HG02840 (cell line): Measurements from ENCODE around the gene COL27A1.

ENCODE experiments used
- ATAC-seq: cut with Tn5 transposase; IDR thresholded peaks from one replicate; pipeline ENCODE4 v1.9.1; 2021; ENCODE audit warnings: mild to moderate bottlenecking, moderate library complexity, moderate number of reproducible peaks; ENCODE audit not compliant: unreplicated experiment, low FRiP score

COL27A1 gene

DNA sequence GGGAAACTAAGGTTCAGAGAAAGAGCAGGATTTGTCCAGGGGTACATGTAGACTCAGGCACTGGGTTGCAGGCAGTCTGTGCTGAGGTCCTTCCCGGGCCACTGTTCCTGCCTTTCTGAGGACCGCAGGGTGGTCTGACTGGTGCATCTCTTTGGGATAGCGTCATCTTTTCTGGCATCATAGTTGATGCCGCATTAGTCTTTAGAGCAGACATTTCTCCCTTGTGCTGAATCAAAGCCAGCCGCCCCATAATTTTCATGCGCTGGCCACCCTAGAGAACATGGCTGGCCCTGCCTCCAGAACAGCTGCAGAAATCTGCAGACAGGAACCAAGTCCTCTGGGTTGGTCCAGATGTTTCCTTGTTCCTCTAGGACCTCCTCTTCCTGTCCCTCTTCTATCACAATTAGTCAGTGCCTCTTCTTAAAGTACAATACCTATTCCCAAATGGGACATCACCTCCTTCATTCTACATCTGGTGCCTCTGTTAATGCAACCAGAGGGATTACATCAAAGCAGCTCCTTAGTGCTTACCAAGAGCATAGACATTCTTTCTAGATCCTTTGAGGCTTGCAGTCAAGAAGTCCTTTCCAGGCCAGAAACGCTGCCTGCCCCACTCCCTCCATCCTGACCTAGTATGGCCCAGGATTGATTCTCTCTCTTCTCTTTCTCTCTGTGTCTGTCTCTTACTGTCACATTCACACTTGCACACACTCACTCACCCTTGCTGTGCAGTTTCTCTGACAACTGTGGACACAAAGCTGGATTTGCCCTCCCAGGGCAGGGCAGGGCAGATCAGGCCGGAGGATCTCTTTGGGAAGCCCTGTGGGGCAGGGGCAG, 125.5 kb downstream of the COL27A1 start:
- no peak for ATAC-seq

DNA sequence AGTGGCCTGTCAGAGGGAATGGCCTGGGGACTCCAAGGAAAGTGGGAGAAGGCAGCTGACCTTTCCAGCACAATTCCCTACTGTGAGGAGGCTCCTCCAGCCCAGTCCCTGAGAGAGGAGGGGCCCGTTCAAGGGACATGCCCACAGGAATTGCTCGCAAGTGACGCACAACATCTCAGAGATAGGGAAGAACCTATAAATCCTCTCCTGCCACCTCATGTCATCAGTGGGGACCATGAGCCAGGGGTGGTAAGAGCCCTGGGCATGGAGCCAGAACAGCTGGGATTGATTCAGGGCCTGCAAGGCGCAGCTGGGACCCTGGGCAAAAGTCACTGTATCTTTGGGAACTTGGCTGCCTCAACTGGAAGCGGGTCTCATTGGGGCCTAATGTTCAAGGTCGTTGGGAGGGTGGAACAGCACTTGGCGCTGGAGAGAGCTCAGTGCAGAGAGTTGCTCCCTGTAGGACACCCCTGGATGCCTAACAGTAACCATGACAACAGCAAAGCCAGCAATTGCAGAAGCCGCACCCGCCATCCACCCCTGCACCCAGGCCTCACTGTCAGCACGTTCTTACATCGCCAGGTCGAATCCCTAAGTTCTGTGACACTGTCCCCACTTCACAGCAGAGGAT, 126.3 kb downstream of the COL27A1 start:
- ATAC-seq = no peak

DNA sequence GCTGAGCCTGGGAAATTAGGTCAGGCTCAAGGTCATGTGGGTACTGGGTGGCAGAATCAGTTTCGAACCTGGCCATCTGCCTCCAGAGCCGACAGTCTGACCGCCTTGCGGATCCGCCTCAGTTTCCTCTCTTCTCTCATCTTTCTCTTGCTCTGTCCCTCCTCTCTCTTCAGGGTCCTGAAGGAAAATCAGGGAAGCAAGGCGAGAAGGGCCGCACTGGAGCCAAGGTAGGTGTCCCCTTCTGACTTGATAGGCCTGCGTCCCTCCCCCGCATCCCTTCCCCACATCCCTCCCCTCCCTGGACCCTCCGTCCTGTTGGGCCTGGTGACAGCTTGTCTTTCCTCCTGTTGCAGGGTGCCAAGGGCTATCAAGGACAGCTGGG, 126.8 kb downstream of the COL27A1 start:
- ATAC-seq = no peak

DNA sequence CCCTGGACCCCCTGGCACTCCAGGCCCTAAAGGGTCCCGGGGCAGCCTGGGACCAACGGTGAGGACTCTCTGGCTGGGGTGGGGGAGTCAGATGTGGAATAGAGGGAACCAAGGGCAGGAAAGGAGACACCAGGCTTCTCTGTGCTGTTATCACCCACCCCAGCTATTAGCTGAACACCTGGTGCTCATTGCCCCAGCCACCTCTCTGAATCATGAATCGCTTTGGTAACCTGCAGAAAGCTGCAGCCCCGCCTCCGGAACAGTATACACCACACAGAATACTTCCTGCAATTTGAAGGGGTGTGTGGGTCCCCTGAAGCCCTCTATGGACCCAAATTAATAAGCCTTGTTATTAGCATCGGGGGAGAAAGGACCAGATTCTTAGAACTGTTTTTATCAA, 127.2 kb downstream of the COL27A1 start:
- no peak for ATAC-seq

DNA sequence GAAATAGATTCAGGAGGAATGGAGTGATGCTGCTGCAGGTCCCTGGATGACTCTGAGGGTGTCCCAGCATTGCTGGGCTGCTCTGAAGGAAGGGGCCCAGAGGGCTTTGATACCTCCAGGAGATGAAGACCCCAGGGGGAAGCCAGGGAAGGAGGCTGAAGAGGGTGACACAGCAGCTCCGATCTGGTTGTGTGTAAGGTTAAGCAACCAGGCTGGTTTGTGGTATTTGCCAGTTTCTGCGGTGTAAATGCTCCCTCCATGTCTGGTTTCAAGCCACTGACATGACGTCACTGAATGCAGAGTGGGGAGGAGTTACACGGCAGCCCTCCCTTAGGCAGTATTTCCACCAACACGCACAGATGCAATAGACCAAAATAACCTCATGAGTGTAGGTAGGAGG, 127.6 kb downstream of the COL27A1 start:
- no peak for ATAC-seq

DNA sequence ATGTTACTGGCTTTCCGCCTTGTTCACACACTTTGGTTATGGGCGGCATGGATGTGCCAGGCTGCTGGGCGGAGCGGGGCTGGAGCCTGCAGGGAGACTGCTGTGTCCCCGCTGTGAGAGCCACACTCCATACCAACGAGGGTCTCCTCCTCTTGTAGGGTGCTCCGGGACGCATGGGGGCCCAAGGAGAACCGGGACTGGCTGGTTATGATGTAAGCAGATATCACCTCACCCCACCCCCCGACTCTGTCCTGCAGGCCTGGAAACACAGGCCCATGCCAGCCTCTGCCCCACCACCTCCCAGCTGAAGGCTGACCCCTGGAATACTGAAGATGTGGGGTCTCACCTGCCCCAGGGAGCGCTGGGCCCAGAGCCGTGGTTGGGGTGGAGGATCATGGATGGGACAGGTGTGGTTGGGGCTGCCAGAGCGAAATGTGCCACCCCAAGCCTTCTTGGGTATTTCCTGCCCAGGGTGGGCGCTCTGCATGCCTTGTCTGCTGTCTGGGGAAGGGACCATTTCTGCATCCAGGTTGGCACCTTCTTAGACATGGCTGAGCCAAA, 128.3 kb downstream of the COL27A1 start:
- no peak for ATAC-seq

DNA sequence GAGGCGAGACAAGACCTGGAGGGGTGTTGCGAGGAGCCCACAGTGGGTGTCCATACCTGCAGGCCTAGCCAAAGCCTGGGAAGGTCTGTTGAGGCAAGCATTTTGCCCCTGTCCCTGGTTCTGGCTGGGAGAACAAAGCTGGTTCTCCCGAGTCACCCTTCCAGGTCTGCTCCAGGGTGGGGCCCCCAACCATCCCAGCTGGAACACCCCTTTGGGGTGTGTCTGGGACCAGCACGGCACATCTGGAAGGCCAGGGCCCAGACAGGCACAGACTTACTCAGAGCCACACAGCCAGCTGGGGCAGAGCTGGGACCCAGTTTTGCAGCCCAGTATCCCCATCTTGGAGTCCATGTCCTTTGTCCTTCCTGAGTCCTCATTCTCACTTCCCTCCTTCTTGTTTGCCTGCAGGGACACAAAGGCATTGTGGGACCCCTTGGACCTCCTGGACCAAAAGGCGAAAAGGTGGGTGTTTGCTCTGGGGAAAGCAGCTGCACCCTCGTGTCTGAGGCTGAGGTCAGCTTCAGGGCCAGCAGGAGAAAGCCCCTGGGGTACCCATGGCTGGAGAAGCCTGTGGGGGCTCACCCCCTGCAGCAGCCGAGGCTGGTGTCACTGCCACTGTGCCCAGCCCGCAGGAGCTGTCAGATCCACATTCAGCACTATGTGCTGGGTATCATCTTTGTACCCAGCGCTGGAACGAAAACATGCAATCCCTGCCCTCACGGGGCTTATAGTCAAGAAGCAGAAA, 129.2 kb downstream of the COL27A1 start:
- no peak for ATAC-seq

DNA sequence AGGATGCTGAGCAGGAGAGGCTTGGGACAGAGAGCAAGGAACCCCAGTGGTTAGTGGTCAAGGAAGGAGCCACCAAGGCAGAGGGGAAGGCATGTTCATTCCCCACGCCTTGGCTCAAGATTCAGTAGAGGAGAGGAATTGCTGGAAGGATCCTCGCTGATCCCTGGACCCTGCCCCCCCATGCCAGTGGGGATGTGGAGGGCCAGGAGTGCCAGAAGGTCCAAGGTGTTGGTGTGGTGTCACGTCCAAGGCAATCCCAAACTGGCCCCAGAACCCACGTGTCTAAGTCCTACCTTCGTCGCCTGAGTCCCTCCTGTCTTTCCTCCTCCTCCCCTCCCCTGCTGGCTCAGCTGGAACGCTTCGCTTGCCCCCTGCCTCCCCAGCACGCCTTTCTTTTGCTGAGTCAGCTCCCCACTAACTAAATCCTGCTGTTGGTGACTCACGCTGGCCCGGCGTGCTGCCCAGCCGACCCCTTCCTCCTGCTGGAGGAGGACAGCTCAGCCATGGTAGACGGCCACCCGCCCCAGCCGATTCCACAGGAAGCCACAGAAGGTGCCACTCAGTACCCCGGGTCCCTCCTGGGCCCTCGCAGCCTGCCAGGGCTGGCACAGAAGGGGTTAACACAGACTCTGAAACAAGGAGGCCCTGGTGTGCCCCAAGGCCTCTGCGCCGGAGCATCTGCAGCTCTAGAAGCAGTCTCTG, 130.0 kb downstream of the COL27A1 start:
- ATAC-seq = no peak

DNA sequence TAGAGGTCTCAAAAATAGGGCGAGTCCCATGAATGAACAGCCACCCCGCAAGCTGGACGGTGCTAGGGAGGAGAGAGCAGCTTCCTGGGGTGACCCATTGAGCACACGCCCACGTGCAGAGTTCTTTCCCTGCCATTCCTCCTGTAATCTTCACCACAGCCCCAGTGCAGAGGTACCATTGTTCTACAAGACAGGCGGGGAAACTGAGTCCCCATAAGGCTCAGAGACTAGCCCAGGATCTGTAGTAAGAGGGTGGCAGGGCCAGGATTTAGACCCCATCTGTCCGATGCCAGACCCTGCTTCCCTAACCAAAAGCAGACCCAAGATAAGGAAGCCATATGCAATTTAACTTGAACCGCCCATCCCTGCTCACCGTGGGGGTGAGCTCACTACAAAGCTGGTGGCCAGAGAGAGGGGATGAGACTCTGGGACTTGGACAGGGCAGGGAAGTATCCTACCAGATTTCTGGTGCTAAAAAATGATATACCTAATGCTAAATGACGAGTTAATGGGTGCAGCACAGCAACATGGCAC, 130.9 kb downstream of the COL27A1 start:
- ATAC-seq = no peak

DNA sequence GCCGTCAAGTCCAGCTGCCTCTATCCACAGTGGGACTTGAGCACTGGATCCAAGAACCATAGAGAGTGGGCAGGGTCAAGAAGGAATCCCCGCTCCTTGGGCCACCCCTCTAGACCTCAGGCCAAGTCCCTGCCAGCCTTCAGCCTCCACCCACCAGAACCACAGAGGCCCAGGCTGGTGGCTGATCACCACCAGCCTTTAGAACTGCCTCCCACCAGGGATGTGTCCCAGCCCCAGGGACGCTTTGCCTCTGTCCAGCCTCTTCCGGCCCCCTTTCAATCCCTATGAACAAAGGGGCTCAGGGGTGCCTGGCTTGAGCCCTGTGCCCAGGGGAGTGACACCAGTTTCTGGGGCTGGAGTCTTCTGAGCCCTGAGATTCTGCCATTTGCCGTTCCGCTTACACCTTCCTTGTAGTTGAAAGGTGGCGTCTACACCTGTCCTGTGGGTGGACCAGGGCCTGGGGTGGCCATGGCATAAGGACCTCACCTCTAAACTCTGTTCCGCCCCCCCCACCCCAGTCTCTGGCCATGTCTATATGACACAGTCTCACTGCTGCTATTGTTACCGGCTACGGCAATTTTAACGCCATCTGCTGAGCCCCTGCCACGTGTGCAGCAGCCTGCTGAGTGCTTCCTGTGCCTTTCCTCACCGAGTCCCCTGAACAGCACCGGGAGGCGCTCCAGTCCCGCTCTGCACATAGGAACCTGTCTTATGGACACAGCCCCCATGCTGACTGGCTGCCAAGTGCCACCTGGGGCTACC, 131.8 kb downstream of the COL27A1 start:
- ATAC-seq = no peak

DNA sequence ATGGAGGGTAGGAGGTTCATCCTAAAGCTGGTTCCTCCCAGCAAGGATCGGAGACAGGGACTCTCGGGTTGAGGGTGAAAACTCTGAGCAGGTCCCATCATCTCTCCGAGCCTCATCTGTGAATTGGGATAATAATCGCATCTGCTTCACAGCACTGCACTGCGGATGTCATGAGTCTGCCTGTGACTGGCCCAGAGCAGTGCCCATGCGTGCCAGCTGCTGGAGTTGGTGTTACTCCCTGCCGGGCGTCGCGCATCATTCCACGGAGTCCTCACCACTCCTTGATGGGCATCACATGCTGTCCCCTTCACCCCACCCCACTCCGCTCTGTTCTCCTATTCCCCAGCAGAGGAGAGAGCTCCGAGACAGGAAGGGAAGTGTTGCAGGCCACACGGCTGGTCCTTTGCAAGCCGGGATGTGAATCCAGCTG, 132.4 kb downstream of the COL27A1 start:
- ATAC-seq = no peak

DNA sequence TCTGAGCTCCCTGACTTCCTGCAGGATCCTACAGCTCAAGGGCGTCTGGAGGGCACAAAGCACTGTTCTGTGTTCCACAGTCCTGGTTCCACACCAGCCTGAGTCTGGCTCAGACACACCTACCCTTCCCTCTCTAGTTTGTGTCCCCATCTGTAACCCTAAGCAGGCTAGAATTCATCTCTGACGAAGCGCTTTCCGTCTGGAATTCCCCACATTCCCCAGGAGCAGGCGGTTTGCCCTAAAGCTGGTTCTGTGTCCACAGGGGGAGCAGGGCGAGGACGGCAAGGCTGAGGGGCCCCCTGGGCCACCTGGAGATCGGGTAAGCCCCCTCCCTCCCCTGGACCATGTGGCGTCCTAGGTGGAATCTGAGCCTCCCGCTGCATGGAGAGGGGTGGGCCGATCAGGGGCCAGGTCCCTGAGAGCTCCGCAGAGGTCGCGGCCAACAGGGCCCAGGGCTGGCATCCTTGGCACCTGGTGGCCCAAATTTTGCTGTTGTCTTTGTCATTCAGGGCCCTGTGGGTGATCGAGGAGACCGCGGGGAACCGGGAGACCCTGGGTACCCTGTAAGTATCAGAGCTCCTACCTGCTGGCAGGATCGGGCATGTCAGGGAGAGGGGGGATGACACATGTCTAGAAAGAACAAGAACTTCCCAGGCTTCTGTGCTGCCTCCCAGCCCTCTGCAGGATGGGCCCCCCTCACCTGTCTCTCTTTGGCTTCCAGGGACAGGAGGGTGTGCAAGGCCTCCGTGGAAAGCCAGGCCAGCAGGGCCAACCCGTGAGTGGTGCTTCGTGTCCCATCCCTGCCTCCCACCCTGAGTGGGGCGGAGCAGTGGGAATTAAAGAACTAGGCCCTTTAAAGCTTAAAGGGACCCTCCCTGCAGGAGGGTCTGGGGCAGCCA, 133.1 kb downstream of the COL27A1 start:
- no peak for ATAC-seq

DNA sequence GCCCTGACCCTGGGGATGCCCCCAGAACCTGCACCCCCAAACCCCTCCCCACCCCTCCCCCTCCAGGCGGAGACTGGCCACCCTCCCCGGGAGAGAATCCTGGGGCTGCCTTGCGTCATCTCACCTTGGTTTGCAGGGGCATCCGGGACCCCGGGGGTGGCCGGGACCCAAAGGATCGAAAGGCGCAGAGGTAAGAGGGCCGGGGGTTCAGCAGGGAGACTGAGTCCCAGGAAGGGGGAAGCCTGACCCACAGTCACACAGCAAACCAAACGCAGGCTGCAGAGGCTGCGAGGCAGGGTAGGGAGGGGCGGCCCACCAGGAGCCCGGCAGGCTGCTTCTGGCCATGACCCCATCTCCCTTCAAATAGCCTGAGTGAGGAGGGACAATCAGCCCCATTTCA, 133.8 kb downstream of the COL27A1 start:
- ATAC-seq = no peak

DNA sequence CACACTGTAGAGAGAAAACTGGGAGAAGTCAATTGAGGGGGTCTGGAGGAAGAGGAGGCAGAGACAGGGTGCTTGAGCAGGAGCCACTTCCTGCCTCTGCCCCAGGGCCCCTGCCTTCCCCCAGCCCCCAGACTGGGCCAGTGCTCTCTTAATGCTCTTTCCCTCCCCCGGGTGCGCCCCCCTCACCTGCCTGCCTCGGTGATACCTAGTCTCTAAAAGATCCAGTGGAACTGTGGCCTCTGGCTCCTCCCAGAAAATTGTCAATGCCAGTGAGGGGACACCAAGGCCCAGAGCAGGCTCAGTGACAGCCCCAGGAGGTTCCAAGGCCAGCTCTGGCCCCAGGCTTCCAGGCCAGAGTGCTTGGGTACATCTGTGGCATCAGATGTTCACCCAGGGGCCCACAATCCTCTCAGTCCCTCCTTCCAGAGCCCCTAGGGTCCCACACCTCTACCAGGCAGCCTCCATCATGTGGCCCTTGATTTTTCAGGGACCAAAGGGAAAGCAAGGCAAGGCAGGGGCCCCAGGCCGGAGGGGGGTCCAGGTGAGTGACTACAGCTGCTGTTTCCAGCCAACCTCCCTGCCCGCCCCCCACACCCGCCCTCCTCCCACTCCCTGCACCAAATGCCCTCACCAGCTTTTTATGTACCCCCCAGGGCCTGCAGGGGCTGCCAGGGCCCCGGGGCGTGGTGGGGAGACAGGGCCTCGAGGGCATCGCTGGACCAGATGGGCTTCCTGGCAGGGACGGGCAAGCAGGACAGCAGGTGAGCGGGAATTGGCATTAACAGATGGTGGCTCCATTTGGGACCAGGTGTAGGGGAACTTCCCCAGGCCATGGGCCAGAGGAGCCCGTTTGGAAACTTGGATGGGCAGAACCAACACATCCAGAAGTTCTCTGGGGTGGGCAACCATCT, 134.5 kb downstream of the COL27A1 start:
- ATAC-seq = no peak

DNA sequence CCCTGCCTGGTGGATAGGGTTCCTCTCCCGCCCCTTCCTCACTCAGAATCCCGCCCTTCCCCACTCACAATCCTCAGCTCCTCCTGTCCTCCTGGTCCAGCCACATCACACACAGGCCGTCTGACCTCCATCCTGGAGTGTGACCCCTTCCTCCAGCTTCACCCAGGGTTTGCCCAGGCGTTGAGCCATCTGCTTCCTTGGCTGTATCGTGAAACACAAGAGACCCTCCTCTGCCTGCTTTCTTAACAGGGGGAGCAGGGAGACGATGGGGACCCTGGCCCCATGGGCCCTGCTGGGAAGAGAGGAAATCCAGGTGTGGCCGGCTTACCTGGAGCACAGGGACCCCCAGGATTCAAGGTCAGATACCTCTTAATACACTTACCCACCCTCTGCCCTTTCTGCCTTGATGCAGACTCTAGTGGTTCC, 135.2 kb downstream of the COL27A1 start:
- no peak for ATAC-seq

DNA sequence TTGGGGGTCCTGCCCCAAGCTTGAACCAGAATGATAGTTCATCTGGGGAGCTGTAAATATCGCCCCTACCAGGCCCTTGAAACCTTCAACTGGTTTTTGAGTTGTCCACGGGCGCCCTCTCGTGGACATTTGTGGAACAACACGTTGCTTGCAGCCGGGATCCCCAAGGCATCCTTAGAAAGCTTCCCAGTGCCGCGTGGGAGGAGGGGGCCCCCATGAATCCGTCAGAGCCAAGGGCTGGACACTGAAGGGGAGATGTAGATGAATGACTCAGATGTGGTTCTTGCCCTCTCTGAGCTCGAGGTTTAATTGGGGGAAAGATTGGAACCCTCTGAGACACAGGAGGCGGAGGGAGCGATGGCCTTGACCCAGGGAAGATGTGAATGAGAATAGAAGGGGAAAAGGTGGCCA, 135.7 kb downstream of the COL27A1 start:
- no peak for ATAC-seq

DNA sequence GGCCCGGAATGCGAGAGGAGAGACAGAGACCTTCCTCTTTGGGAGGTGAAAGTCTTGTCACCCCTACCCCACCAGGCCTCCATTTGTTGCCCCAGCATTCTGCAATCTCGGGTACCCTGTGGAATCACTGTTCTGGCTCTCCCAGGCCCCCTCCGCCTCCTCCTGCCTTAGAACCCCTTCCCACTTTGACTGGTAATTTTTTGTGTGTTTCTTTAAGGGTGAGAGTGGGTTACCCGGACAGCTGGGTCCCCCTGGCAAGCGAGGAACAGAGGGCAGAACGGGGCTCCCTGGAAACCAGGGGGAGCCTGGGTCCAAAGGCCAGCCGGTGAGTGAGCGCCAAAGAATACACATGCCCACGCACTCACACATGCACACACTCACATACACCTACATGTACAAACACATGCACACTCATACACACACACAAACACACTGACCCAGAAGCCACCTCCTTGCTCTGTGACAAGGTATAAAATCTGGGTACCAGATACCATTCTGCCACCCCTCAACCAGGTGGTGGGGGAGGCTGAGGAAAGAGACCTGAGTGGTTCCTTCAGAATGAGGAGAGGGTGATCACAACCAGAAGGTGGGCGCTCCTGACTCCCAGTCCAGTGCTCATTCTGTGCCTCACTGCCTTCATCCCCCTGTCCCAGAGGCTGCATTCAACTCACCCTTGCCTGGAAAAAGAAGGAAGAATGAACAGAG, 136.7 kb downstream of the COL27A1 start:
- no peak for ATAC-seq
